ENCODE results near the gene NLGN3. TPM values are rescaled to one million over a fixed set of nuclear protein-coding genes. Genes with fewer than 3 reads are reported as not detected.

NLGN3 gene
- total and polyA plus RNA-seq, 2 of the 8 experiments (the other 6 are each of a cell fraction or from before 2014, with no cell fraction given), result 12.0 to 14.8 TPM

DNA sequence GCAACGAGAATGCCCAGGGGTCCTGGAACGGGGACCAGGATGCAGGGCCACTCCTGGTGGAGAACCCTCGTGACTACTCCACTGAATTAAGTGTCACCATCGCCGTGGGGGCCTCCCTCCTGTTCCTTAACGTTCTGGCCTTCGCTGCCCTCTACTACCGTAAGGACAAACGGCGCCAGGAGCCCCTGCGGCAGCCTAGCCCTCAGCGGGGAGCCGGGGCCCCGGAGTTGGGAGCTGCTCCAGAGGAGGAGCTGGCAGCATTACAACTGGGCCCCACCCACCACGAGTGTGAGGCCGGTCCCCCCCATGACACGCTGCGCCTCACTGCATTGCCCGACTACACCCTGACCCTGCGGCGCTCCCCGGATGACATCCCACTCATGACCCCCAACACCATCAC is 24.9 kb downstream of the NLGN3 start (continued):
- TF ChIP-seq KDM5A (IDR thresholded peaks at IDR 0.05; ENCODE audit: low read length), result no peak
- TF ChIP-seq JUN (IDR thresholded peaks at IDR 0.05; ENCODE audit: low read depth, low read length), result no peak
